Mesodermal cell (in vitro differentiated cells): ENCODE results near the gene LRRTM4.

Experiments
- H3K27ac ChIP-seq: 2 replicates; pipeline ENCODE4 v1.7.0; 2013; ENCODE audit warnings: mild to moderate bottlenecking, low read depth, low read length, moderate library complexity; ENCODE audit not compliant: severe bottlenecking
- H3K36me3 ChIP-seq: 2 replicates; pipeline ENCODE4 v1.7.1; 2013; ENCODE audit warnings: mild to moderate bottlenecking, low read length, moderate library complexity; ENCODE audit not compliant: control insufficient read depth, insufficient read depth
- H3K4me1 ChIP-seq: one replicate; pipeline ENCODE4 v1.7.1; 2013; ENCODE audit warnings: mild to moderate bottlenecking, low read length; ENCODE audit not compliant: insufficient read depth, control insufficient read depth, poor library complexity, severe bottlenecking
- H3K4me3 ChIP-seq: 2 replicates; pipeline ENCODE4 v1.7.0; 2013; ENCODE audit warnings: low read length, control low read depth, mild to moderate bottlenecking; ENCODE audit not compliant: insufficient read depth, poor library complexity, severe bottlenecking; ENCODE audit errors: extremely low read depth
- H3K9me3 ChIP-seq: 2 replicates; pipeline ENCODE4 v1.7.1; 2013; ENCODE audit warnings: mild to moderate bottlenecking, low read length, moderate library complexity; ENCODE audit not compliant: control insufficient read depth
- WGBS, 2 experiments: methylation state at CpG; one replicate each; pipeline ENCODE4 v1.1.5; 2013; ENCODE audit warnings: missing lambda C conversion rate in 2 of 2; ENCODE audit not compliant: insufficient coverage in 2 of 2; 5-methylcytosine and 5-hydroxymethylcytosine counted together

The LRRTM4 gene

DNA sequence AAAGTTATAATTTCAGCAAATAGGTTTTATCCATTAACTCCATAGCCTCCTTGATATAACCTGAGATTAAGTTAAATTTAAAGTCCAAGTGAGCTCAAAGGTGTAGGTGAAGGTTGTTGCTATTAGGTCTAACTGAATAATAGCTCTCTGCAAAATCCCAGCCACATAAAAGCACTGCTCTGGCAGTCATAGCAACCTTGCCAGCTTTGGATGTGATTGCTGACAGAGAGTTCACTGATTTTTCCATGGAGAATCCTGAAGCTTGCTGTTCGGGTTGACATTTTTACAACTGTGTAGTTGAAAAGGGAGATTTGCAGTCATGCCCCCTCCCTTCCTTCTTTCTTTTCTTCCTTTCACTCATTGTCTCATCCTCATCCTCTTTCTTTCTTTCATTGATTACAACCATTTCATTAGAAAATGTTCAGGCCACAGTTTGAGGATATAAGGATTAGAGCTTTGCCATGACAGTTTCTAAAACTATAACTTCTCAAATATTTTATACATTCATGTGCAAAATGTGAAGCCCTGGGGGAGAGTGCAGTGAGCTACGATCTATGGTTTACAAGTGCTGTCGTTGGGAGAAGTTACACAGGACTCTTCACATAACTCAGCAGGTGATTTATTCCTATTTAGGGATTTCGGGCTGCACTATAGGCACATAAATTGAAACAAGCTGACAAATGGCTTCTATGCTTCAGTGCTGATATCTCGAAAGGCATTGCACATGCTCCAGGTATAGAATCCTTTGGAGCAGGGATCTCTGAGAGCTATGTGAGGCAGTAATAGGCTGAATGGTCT is 193.8 kb downstream of the LRRTM4 start:
- Histone ChIP-seq H3K4me1 (no peaks in the 10 kb centered on the region), H3K9me3 (no peaks in the 10 kb centered on the region), H3K4me3 (no peak overlapping the region), H3K27ac (no peak overlapping the region), H3K36me3 (no peaks in the 10 kb centered on the region)
- WGBS, 2 experiments, result 84 to 85% methylated on average over 4 of the region's 5 CpGs

DNA sequence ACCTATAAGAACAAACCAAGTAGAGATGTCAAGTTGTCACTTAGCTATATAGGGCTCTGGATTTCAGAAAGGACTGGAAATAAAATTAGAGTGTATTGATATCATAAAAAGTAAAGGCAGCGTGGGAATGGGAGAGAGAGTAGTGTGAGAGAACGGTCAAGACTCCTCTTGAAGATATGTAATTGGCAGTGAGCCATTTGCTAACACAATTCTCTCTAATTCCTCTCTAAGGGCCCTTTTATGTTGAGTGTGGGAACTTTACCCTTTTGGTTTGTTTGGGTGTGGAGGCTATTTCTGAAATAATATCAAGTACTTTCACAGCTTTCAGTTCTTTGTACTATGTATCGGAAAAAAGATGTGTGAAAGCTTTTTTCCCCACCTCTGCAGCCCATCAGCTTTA is 196.8 kb downstream of the LRRTM4 start:
- 80% methylated on average over 1 of the region's 3 CpGs; no CpG with 5 or more reads in 1 of the 2 experiments for WGBS, 2 experiments

DNA sequence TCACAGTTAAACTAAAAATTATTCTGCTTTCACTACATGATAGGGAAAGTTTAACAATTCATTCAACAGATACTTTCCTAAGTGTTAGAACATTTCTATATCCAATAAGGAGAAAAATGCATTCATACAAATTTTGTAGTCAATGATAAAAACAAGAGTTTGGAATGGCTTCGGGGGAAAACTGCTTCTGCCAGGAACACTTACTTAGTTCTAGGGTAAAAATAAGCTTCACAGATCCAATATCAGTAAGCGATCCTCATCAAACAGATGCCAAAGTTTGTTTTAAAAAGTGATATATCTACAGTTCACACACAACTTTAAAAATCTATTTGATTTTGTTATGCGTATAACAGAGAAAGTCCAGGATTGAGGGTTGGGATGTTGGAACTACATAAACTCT is 199.7 kb downstream of the LRRTM4 start:
- Histone ChIP-seq H3K9me3 (no peaks in the 10 kb centered on the region), H3K4me1 (no peaks in the 10 kb centered on the region), H3K4me3 (no peak overlapping the region), H3K27ac (no peak overlapping the region), H3K36me3 (no peaks in the 10 kb centered on the region)
- WGBS, 2 experiments, result no CpG with 5 or more reads among the region's 3 CpGs

More for the DNA sequence above, 196.8 kb downstream of the LRRTM4 start:
- Histone ChIP-seq H3K9me3 (no peaks in the 10 kb centered on the region), H3K4me3 (no peak overlapping the region), H3K27ac (no peak overlapping the region), H3K4me1 (no peaks in the 10 kb centered on the region), H3K36me3 (no peaks in the 10 kb centered on the region)

DNA sequence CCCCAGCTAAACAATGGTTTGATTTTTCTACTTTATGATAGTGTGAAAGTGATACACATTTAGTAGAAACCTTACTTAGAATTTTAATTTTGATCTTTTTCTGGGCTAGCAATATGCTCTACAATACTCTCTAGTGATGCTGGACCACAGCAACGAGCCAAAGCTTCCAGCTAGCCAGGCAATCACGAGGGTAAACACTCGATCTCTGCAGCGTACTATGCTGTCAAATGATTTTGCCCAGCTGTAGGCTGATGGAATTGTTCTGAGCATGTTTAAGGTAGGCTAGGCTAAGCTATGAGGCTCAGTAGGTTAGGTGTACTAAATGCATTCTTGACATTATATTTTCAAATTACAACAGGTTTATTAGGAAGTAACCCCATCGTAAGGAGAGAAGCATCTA is 207.5 kb downstream of the LRRTM4 start:
- Histone ChIP-seq H3K9me3 (no peaks in the 10 kb centered on the region), H3K36me3 (no peaks in the 10 kb centered on the region), H3K4me3 (no peak overlapping the region), H3K27ac (no peak overlapping the region), H3K4me1 (no peaks in the 10 kb centered on the region)
- 80 to 87% methylated on average over 1 to 4 of the region's 5 CpGs for WGBS, 2 experiments

DNA sequence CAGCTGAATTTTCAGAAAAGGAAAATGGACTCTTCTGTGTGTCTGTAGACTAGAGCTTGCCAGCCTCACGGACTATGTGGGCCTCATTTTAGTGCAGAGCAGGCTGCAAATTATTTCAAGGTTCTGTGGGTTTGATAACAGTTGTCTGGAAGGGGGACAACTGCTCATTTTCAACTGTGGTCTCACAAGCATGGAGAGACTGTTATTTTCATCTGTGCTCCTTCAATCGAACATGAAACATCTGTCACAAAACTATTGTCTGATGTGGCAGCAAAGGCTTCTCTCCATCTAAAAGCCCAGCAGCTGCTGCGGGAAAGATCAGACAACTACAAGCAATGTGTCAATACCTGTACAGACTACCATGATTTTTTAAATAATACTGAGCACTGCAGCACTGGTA is 211.8 kb downstream of the LRRTM4 start:
- H3K36me3 ChIP-seq, result no peaks in the 10 kb centered on the region
- no peak overlapping the region for H3K27ac ChIP-seq
- H3K9me3 ChIP-seq, result no peaks in the 10 kb centered on the region
- 84 to 92% methylated on average over 3 of the region's 3 CpGs for WGBS, 2 experiments
- no peak overlapping the region for H3K4me3 ChIP-seq
- H3K4me1 ChIP-seq, result no peaks in the 10 kb centered on the region

DNA sequence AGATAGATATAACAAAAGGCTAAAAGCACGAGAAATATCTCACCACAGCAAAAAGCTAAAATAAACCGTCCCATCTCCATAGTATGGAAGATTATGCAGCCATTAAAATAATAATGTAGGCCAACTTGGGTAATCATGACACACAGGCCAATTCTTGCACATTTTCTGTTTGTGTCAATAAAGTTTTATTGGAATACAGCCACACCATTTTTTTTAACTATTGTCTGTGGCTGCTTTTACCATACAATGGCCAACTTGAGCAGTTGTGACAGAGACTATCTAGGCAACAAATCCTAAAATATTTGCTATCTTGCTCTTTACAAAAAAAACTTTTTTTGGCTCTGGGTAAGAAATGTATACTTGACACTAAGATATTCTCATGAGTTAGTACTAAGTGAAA is 212.5 kb downstream of the LRRTM4 start:
- Histone ChIP-seq H3K4me3 (no peak overlapping the region), H3K9me3 (no peaks in the 10 kb centered on the region), H3K36me3 (no peaks in the 10 kb centered on the region), H3K4me1 (no peaks in the 10 kb centered on the region), H3K27ac (no peak overlapping the region)
- WGBS, 2 experiments, result no CpG with 5 or more reads among the region's 2 CpGs

DNA sequence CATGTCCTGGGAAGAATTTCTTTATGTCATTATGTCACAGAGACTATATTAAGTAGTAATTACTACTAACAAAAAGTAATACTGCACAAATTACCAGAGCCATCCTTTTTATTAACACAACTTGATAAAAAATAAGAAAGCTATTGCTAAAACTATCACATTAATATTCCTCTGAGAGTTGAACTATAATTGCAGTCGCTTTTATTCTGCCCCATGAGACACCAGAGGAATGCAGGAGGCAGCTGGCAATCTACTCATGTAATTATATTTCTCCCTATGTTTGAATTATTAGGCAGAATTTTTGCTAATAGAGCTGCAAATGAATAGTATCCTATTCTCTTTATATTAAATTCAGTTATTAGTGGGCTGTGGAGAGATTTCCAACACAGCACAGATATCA is 220.7 kb downstream of the LRRTM4 start:
- H3K27ac ChIP-seq, result no peak overlapping the region
- no peaks in the 10 kb centered on the region for H3K9me3 ChIP-seq
- no peaks in the 10 kb centered on the region for H3K4me1 ChIP-seq
- no CpG with 5 or more reads among the region's 1 CpG for WGBS, 2 experiments
- H3K4me3 ChIP-seq, result no peak overlapping the region
- H3K36me3 ChIP-seq, result no peaks in the 10 kb centered on the region

DNA sequence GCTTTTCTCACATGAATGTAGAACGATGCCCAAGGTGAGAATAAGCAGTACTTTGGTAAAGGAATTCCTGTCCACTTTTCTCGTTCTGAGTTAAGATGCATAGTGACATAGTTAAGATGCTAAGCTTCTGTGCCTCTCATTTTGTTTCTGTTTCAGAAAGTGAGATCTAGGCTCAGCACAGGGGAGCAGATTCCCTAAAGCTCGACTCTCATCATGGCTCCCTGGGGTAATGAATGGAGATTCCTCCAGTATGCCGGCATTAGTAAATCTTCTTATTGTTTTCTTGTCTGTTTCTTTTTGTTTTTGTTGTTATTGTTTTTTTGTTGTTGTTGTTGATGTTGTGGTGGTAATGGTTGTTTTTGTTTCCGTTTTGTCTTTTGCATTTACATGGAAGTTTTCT is 225.4 kb downstream of the LRRTM4 start:
- no peak overlapping the region for H3K27ac ChIP-seq
- H3K36me3 ChIP-seq, result no peaks in the 10 kb centered on the region
- whole genome bisulfite sequencing, 2 experiments, result 71 to 97% methylated on average over 3 of the region's 5 CpGs
- H3K9me3 ChIP-seq, result no peaks in the 10 kb centered on the region
- H3K4me3 ChIP-seq, result no peak overlapping the region
- no peaks in the 10 kb centered on the region for H3K4me1 ChIP-seq

DNA sequence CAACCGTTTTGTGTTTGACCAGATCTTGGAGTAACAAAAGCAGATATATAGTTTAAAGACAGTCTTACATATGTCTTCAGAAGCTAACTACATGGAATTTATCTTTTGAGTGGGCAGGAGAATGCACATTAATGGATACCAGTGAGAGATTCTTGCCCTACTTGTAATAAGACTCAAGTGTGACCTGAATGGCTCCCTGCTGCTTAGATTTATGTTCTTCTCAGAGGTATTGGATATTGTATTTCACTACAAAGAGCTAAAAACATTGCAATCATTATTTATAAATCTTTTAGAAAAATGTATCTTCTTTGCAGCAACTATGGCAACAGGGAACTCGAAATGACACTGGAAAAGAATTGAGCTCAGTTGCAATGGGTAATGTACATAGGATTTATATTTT is 227.7 kb downstream of the LRRTM4 start:
- H3K4me1 ChIP-seq, result no peaks in the 10 kb centered on the region
- H3K27ac ChIP-seq, result no peak overlapping the region
- no peak overlapping the region for H3K4me3 ChIP-seq
- H3K36me3 ChIP-seq, result no peaks in the 10 kb centered on the region
- no CpG with 5 or more reads among the region's 2 CpGs for WGBS, 2 experiments
- H3K9me3 ChIP-seq, result no peaks in the 10 kb centered on the region

DNA sequence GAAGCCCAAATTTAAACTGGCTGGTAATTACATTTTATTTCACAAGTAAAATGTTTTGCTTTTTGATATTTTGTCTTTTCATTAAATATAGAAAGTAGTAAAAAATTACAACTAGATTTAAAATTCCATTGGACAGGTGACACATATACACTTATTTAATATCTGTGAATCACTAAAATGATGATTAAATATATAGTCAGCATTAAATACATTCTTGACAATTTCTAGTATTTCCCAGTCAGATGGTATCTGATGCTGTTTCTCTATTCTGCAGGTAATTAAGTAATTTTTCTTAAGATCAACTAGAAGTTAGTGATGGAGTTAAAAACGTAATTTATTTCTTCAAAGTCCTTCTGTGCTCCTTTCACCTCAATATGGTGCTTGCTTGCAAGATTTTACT is 237.8 kb downstream of the LRRTM4 start:
- H3K27ac ChIP-seq, result no peak overlapping the region
- no peak overlapping the region for H3K4me3 ChIP-seq
- peaks cover 4% of the 10 kb centered on the region for H3K9me3 ChIP-seq
- WGBS, 2 experiments, result no CpG with 5 or more reads among the region's 1 CpG
- no peaks in the 10 kb centered on the region for H3K36me3 ChIP-seq
- no peaks in the 10 kb centered on the region for H3K4me1 ChIP-seq

DNA sequence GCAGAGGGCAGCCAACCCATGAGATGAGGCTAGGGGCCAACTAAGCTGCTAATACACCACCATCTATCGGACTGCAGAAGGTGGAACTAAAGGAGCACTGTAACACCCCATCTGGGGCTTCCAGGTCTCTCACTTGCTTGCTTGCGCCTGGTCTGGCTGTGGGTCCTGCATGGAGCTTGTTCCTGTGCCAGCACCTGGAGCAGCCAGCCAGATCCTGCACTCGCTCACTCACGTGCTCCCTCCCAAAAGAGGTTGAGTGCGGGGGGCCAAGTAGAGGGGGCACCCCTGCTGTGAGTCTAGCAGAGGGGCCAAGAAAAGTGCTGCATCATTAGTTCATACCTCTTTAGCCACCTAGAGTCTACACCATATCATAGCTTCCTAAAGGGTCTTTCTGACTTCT is 250.9 kb downstream of the LRRTM4 start:
- Histone ChIP-seq H3K4me1 (no peaks in the 10 kb centered on the region), H3K4me3 (no peak overlapping the region), H3K27ac (no peak overlapping the region), H3K36me3 (no peaks in the 10 kb centered on the region), H3K9me3 (no peaks in the 10 kb centered on the region)
- WGBS, 2 experiments, result 91 to 100% methylated on average over 5 of the region's 5 CpGs
